Ovary (tissue), 3 donors: ENCODE results near the gene OPCML.

Experiments
- CTCF ChIP-seq, 3 donors: fragments of 450-650 bp in 2 of 3; fragments of 200-600 bp in 1 of 3; IDR thresholded peaks; one replicate each; pipeline versions ENCODE4 v1.5.1 to v1.8.0; 2016 to 2022; ENCODE audit warnings: antibody characterized with exemption in 3 of 3, mild to moderate bottlenecking in 1 of 3
- EP300 ChIP-seq: sonication (generic); formaldehyde crosslinking; IDR thresholded peaks from one replicate; pipeline ENCODE4 v1.6.1; 2017; ENCODE audit warnings: antibody characterized with exemption
- donor health status: DM: no; HTN: no; CAD: no.

- no peak for TF ChIP-seq CTCF (IDR thresholded peaks at IDR 0.05)
- no peak for TF ChIP-seq EP300
These were observed 27.7 kb upstream of the OPCML start for GRCh38 chr11:133559833-133560471.
